GM18526 (cell line): Measurements from ENCODE around the gene RGS7.

Experiments
- POLR2A ChIP-seq: IDR thresholded peaks from 3 replicates; pipeline ENCODE4 v1.6.1; 2011; ENCODE audit not compliant: insufficient read length; ENCODE audit errors: extremely low read depth

RGS7 gene

DNA sequence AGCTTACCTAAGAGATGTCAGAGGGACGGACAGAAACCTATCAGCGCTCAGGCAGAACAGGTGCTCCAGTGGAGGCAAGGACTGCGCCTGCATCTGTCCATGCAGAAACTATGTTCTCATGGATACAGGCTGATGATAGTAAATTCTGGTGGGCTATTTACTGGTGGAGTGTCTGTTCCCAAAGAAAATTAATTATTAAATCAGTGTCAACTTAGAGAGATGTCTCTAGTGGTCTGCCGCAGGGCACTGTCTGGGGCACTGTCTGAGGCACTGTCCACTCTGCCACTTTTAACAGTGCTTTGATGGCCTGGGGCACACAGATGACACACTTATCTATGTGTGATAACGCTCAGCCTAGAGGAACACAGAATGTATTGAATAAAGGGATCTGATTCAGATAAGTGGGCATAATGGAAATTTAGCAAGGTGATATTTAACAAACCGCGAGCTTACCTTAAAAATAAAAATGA, 148.1 kb downstream of the RGS7 start:
- no peak for TF ChIP-seq POLR2A

DNA sequence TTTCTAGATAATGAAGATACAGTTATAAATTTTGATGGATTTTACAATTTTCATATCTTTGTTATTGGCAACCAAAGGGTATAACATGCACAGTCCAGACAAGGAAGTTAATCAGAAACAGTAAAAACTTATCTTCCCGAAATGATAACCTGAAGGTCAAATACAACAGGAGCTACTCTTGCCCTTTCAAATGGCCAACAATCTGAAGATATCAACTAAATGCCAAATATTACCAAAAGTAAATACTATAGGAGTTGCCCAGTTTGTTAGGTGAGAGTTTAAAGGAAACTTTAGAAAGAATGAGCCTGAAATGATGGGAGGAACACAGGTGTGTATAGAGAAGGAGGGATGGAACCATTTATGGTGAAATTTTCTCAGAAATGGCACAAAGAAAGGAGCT, 153.2 kb downstream of the RGS7 start:
- TF ChIP-seq POLR2A, result no peak

DNA sequence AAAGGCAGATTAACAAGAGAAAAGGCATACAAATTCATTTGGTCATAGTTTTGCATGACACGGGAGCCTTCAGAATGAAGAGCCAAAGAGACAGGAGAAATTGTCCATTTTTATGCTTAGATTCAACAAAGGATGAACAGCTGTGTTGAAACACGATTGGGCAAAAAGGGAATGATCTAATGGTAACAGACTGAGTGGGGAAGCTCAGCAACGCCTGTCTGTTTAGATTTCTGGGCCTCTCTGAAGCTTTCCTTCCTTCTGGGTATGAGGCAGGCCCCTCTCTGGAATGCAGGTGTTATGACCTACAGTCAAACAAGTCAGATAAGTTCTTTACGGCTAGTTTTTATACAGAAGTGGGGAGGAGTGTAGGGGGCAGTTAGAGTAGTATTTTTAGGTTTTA, 154.6 kb downstream of the RGS7 start:
- no peak for TF ChIP-seq POLR2A

DNA sequence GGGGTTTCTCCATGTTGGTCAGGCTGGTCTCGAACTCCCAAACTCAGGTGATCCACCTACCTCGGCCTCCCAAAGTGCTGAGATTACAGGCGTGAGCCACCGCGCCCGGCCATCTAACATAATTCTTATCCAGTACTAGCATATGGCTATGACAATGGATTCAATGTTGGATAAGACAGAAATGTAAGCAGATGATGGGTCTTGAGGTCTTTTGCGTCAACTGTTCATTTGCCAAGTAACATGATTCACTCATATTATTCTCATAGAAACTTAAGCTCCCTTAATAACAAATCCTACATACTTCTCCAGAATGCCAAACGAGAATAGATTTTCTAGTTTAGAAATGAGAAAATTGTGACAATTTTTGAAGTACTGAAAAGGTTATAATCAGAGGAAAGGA, 170.3 kb downstream of the RGS7 start:
- no peak for TF ChIP-seq POLR2A

GRCh38 chr1:241181971-241182370, 175.0 kb downstream of the RGS7 start:
- no peak for TF ChIP-seq POLR2A

DNA sequence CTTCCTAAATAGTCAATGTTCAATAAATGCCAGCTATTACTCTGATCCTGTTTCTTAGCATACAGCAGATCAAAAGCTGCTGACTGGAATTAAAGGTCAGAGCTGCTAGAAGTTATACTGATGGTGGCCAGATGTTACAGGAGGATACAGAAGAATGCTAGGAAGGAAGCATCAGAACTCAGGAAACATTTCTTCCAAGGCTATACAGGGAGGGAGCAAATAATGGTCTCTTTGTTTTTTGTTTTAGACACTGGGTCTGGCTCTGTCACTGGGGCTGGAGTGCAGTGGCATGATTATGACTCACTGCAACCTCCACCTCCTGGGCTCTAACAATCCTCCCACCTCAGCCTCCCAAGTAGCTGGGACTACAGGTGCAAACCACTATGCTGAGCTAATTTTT, 175.5 kb downstream of the RGS7 start:
- no peak for TF ChIP-seq POLR2A

DNA sequence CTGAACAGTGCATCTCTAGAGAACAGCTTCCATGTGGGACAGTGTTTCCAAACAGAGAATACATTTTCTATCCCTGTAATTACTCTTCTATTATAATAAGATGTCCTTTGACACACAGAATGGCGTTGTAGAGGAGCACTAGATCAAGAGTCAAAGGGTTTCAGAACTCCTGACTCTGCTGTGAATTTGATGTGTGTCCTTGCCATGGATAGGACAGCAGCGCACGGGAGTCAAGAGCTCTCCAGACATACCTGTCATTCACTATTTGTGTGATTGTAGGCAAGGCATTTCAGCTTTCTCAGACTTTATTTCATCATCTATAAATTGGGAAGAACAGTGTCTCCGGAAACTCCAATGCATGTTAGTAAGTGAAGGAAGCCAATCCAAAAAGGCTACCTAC, 176.4 kb downstream of the RGS7 start:
- TF ChIP-seq POLR2A, result no peak

GRCh38 chr1:241177660-241178059, 179.3 kb downstream of the RGS7 start:
- no peak for TF ChIP-seq POLR2A

DNA sequence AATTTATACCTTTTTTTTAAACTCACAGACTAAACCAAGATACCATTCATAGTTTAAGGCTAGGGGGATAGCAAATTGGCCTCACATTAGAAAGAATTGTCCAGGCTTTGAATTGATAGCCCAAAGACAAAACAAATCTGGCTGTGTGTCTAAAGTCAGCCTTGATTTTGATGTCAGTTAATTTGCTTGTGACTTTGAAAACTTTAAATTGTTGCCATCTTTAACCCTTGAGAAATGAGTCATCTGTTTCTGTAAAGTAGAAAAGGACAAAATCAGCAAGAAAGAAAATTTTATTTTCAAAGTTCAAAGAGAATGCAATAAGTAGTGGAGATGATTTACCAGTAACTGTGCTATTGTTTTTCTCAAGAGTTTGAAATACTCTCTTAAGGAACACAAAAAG, 184.5 kb downstream of the RGS7 start:
- no peak for TF ChIP-seq POLR2A

DNA sequence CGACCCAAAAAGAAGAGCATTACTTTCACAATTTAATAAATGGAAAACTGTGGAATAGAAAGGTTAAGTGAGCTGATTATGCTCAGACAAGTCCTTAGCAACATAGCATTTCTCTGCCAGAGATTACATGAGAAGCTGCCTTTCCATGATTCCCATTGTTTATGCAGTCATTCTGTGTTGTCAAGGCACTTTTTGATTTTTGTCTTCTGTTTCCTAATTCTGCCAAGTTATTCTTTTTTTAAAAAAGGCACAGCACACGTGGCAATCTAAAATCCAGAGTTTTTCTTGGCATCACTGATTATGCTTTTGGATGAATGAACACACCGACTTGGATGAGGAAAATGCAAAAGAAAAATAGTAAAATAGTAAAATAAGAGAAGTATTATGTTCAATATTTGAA, 185.0 kb downstream of the RGS7 start:
- TF ChIP-seq POLR2A, result no peak

DNA sequence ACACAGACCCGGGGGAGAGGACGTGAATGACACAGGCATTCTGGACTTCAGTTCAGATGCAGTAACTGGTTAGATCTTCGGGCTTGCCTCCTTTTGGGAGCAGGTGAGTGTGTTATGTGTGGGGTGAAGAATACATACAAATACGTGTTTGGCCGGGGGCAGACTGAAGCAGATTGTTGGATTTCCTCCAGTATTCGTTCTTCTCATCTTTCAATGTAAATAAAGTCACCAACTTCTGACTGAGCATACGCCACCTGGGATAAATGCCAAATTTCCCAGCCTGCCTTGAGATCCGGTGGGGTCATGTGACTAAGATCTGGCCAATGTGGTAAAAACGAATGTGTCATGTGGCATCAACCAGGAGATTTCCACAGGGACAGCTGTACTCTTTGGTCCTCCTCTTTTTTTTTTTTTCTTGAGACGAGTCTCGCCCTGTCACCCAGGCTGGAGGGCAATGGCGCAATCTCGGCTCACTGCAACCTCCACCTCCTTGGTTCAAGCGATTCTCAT, 189.8 kb downstream of the RGS7 start:
- TF ChIP-seq POLR2A, result no peak

GRCh38 chr1:241166625-241167024, 190.4 kb downstream of the RGS7 start:
- no peak for TF ChIP-seq POLR2A

DNA sequence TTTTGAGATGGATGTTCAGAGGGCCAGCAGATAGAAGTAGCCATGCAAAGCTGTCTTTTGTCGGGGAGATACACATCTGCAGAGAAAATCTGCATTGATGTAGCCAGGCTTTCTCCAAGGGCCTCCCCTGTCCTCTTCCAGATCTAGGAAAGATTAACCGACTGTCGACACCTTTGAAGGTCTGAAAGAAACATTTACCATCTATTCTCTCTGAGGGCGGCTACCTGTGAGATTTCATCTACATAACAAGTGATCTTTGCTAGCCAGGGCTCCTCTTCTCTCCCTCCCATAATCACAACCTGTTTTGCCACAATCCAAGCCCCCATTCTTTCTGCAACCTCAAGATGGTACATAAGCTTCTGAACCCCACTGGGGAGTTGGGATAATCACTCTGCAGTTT, 193.6 kb downstream of the RGS7 start:
- TF ChIP-seq POLR2A, result no peak

- TF ChIP-seq POLR2A, result no peak
Measured at GRCh38 chr1:241161188-241161689, 195.8 kb downstream of the RGS7 start.

GRCh38 chr1:241157435-241157834, 199.6 kb downstream of the RGS7 start:
- no peak for TF ChIP-seq POLR2A

GRCh38 chr1:241156231-241156965, 200.6 kb downstream of the RGS7 start:
- TF ChIP-seq POLR2A, result no peak

GRCh38 chr1:241145881-241146280, 211.1 kb downstream of the RGS7 start:
- no peak for TF ChIP-seq POLR2A
